NB4 (cell line): ENCODE measurements around the gene MBOAT2.

Source experiments
- DNase-seq: peaks from one replicate; pipeline ENCODE4 v3.0.0; 2010; ENCODE audit warnings: low read depth
- H3K4me3 ChIP-seq: one replicate; pipeline ENCODE4 v1.5.1; 2011; ENCODE audit warnings: mild to moderate bottlenecking, low read depth, low read length, moderate library complexity
- CTCF ChIP-seq: IDR thresholded peaks from one replicate; pipeline ENCODE4 v1.5.1; 2012; ENCODE audit warnings: low read depth, low read length
- MAX ChIP-seq: IDR thresholded peaks from 2 replicates; pipeline ENCODE4 v1.6.1; 2011; ENCODE audit warnings: low read depth, low read length
- MYC ChIP-seq: IDR thresholded peaks from 2 replicates; pipeline ENCODE4 v1.6.1; 2011; ENCODE audit warnings: low read depth, low read length
- POLR2A ChIP-seq: IDR thresholded peaks from 2 replicates; pipeline ENCODE4 v1.6.1; 2011; ENCODE audit warnings: mild to moderate bottlenecking; ENCODE audit not compliant: insufficient read length; ENCODE audit errors: extremely low read depth

MBOAT2 gene

GRCh38 chr2:8987410-8987809, 16.1 kb downstream of the MBOAT2 start:
- DNase-seq = no peak
- no peak overlapping the region for H3K4me3 ChIP-seq
- TF ChIP-seq CTCF (no peak), POLR2A (no peak), MYC (no peak), MAX (no peak)

- DNase-seq = peak; percentile 61
- H3K4me3 ChIP-seq = no peak overlapping the region
- TF ChIP-seq CTCF = peak; percentile 77
- TF ChIP-seq MYC = no peak
- TF ChIP-seq POLR2A = no peak
- no peak for TF ChIP-seq MAX
Measured at GRCh38 chr2:8986327-8986976, 17.0 kb downstream of the MBOAT2 start.

GRCh38 chr2:8985561-8986326, 17.7 kb downstream of the MBOAT2 start:
- TF ChIP-seq MYC = no peak
- no peak for TF ChIP-seq MAX
- TF ChIP-seq CTCF = no peak
- TF ChIP-seq POLR2A = no peak
- no peak for DNase-seq
- no peak overlapping the region for H3K4me3 ChIP-seq

- no peak for TF ChIP-seq MAX
- no peak for TF ChIP-seq CTCF
- TF ChIP-seq POLR2A = no peak
- no peak for TF ChIP-seq MYC
- no peak for DNase-seq
Measured at GRCh38 chr2:8984855-8985254, 18.6 kb downstream of the MBOAT2 start.

GRCh38 chr2:8984157-8984556, 19.3 kb downstream of the MBOAT2 start:
- H3K4me3 ChIP-seq = no peak overlapping the region
- no peak for TF ChIP-seq CTCF
- TF ChIP-seq MAX = no peak
- TF ChIP-seq MYC = no peak
- TF ChIP-seq POLR2A = no peak
- DNase-seq = peak; percentile 46

More at GRCh38 chr2:8984855-8985254, 18.6 kb downstream of the MBOAT2 start:
- no peak overlapping the region for H3K4me3 ChIP-seq
